Esophagus squamous epithelium (tissue), 4 donors: ENCODE data around the gene HTR5A.

Experiments
- POLR2A ChIP-seq, 4 donors: fragments of 450-650 bp; IDR thresholded peaks; one replicate each; pipeline ENCODE4 v1.6.1; 2017; ENCODE audit warnings: antibody characterized with exemption in 4 of 4, mild to moderate bottlenecking in 4 of 4, moderate library complexity in 3 of 4
- TF ChIP-seq, protein P1 (sequence below), 6 experiments: fragments of 450-650 bp in 4 of 6; fragments of 200-600 bp in 2 of 6; sonication (generic) in 2 of 6; IDR thresholded peaks; one replicate each; pipeline ENCODE4 v1.5.1; 2016 to 2019; ENCODE audit warnings: antibody characterized with exemption in 6 of 6, mild to moderate bottlenecking in 4 of 6, moderate library complexity in 4 of 6

DNA sequence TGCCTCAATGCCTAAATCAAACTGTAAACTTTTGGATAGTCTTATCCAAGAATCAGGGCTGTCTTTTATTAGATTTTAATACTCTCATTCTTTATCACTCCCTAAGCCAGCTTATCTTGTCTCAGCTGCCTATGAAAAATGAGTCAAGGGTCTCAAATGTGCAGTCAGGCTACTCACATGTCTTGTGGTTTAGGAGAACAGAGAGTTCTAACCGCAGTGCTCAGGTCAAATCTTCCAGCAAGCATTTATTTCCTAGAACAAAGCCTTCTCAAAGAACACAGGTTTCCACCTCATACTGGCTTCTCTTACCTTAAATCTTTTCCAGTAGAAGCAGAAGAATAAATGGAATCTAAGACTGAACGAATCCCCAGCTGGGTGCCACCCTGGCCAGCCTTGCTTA lies 23.5 kb downstream of the HTR5A start:
- no peak for TF ChIP-seq POLR2A (IDR thresholded peaks at IDR 0.05)
- TF ChIP-seq, protein P1, sequence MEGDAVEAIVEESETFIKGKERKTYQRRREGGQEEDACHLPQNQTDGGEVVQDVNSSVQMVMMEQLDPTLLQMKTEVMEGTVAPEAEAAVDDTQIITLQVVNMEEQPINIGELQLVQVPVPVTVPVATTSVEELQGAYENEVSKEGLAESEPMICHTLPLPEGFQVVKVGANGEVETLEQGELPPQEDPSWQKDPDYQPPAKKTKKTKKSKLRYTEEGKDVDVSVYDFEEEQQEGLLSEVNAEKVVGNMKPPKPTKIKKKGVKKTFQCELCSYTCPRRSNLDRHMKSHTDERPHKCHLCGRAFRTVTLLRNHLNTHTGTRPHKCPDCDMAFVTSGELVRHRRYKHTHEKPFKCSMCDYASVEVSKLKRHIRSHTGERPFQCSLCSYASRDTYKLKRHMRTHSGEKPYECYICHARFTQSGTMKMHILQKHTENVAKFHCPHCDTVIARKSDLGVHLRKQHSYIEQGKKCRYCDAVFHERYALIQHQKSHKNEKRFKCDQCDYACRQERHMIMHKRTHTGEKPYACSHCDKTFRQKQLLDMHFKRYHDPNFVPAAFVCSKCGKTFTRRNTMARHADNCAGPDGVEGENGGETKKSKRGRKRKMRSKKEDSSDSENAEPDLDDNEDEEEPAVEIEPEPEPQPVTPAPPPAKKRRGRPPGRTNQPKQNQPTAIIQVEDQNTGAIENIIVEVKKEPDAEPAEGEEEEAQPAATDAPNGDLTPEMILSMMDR (IDR thresholded peaks at IDR 0.05), result no peak
